Vagina (tissue), 2 donors: Measurements from ENCODE around the gene PKP4.

Source experiments
- POLR2A ChIP-seq, 2 donors: fragments of 450-650 bp; IDR thresholded peaks; one replicate each; pipeline ENCODE4 v1.6.1; 2017; ENCODE audit warnings: antibody characterized with exemption in 2 of 2, mild to moderate bottlenecking in 2 of 2, moderate library complexity in 2 of 2
- POLR2AphosphoS5 ChIP-seq, 2 donors: sonication (generic); formaldehyde crosslinking; IDR thresholded peaks; one replicate each; pipeline ENCODE4 v1.9.0; 2017; ENCODE audit warnings: antibody characterized with exemption in 2 of 2, mild to moderate bottlenecking in 2 of 2, low read depth in 1 of 2; ENCODE audit not compliant: insufficient read depth in 1 of 2
- TF ChIP-seq, protein P1 (sequence below), 3 experiments: fragments of 450-650 bp in 2 of 3; fragments of 200-600 bp in 1 of 3; sonication (generic) in 1 of 3; IDR thresholded peaks; one replicate each; pipeline ENCODE4 v1.5.1; 2017 to 2019; ENCODE audit warnings: antibody characterized with exemption in 3 of 3, mild to moderate bottlenecking in 2 of 3, moderate library complexity in 2 of 3

DNA sequence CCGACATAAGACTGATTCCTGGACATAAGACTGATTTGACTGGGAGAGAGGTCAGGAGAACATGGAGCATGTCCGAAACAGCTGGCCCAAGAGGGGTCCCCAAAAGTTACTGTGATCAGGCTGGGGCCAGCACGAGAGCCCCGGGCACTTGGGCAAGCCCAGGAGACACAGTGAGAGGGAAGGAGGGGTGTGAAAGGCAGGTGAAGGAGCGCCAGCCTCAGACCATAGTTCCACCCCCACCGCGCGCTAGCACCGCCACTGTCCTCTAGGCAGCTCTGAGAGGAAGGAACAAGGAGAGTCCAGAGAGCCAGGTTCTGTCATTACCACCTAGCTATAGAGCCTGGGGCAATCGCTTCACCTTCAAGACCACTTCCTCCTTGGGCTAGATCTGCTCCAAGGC is 260.2 kb downstream of the PKP4 start:
- TF ChIP-seq, protein P1, sequence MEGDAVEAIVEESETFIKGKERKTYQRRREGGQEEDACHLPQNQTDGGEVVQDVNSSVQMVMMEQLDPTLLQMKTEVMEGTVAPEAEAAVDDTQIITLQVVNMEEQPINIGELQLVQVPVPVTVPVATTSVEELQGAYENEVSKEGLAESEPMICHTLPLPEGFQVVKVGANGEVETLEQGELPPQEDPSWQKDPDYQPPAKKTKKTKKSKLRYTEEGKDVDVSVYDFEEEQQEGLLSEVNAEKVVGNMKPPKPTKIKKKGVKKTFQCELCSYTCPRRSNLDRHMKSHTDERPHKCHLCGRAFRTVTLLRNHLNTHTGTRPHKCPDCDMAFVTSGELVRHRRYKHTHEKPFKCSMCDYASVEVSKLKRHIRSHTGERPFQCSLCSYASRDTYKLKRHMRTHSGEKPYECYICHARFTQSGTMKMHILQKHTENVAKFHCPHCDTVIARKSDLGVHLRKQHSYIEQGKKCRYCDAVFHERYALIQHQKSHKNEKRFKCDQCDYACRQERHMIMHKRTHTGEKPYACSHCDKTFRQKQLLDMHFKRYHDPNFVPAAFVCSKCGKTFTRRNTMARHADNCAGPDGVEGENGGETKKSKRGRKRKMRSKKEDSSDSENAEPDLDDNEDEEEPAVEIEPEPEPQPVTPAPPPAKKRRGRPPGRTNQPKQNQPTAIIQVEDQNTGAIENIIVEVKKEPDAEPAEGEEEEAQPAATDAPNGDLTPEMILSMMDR (IDR thresholded peaks at IDR 0.05), result no peak
- TF ChIP-seq POLR2A (IDR thresholded peaks at IDR 0.05) (no peak), POLR2AphosphoS5 (IDR thresholded peaks at IDR 0.05; ENCODE audit: insufficient read depth in 1 of 2, low read depth in 1 of 2) (no peak)
